ENCODE measurements around the gene GPD2. TPM values are rescaled to one million over a fixed set of nuclear protein-coding genes. Genes with fewer than 3 reads are reported as not detected.

GPD2 gene
- total RNA-seq, 2 donors from 2014 or later = 26.6 to 95.3 TPM

DNA sequence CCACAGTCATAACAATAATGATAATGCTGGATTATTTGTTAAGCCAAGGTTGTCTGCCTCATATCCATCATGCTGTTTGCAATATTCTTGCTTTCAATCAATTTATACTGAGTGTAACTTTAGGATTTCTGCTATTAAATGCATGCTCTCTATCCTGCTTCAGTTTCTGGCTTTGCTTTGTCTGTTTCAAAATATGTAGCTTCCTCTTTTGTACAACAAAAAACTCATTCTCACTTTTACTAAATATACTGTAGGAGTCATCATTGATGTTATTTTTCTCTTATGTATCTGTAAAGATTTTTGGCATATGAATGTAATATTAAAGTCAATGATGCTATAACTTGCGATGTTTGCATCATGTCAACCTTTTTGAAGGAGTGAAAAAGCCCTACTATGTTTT is 149.3 kb downstream of the GPD2 start:
- Histone ChIP-seq H3K9me3 (no peaks in the 10 kb centered on the region), H3K4me1 (replicated peaks) (no peaks in the 10 kb centered on the region), H3K36me3 (no peaks in the 10 kb centered on the region), H3K27me3 (replicated peaks; ENCODE audit: insufficient read depth) (no peaks in the 10 kb centered on the region), H3K27ac (no peak overlapping the region), H3K4me3 (no peak overlapping the region)
- no peak for DNase-seq (ENCODE audit: low spot score)
- no peak for TF ChIP-seq POLR2AphosphoS5 (IDR thresholded peaks at IDR 0.05)
- TF ChIP-seq POLR2A (IDR thresholded peaks at IDR 0.05) = no peak
- TF ChIP-seq, protein P1, sequence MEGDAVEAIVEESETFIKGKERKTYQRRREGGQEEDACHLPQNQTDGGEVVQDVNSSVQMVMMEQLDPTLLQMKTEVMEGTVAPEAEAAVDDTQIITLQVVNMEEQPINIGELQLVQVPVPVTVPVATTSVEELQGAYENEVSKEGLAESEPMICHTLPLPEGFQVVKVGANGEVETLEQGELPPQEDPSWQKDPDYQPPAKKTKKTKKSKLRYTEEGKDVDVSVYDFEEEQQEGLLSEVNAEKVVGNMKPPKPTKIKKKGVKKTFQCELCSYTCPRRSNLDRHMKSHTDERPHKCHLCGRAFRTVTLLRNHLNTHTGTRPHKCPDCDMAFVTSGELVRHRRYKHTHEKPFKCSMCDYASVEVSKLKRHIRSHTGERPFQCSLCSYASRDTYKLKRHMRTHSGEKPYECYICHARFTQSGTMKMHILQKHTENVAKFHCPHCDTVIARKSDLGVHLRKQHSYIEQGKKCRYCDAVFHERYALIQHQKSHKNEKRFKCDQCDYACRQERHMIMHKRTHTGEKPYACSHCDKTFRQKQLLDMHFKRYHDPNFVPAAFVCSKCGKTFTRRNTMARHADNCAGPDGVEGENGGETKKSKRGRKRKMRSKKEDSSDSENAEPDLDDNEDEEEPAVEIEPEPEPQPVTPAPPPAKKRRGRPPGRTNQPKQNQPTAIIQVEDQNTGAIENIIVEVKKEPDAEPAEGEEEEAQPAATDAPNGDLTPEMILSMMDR (IDR thresholded peaks at IDR 0.05) = no peak
- intact Hi-C loops (cut with DNase I) = loop anchor here (5.0 kb wide), 1 partner anchor 253 kb away; the partner anchor contains the start of gene NR4A2
- 97% methylated on average over 1 of the region's 1 CpG for WGBS

DNA sequence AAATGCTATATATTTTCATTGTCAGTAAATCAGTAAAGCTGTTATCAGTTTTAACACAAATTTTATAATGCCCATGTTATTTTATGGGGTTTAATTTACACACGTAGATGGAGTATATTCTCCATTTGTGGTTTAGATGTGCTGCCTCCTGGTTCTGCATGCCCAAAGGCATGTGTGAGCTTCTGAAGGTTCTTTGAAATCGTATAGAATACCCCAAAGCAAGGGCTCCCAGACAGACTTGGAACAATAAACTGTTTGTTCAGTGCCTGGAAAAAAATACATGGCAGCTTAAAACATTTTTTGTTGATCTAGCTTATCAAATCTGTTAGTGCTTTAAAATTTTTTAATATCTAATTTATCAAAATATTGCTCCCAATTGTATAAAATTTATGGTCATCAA is 150.4 kb downstream of the GPD2 start:
- H3K27me3 ChIP-seq (replicated peaks; ENCODE audit: insufficient read depth) = no peaks in the 10 kb centered on the region
- H3K36me3 ChIP-seq = no peaks in the 10 kb centered on the region
- intact Hi-C loops (cut with DNase I) = loop anchor here (5.0 kb wide), 1 partner anchor 254 kb away; the partner anchor contains the start of gene NR4A2
- no peaks in the 10 kb centered on the region for H3K4me1 ChIP-seq (replicated peaks)
- 55% methylated on average over 2 of the region's 2 CpGs for WGBS
- no peak for DNase-seq (ENCODE audit: low spot score)
- no peak overlapping the region for H3K4me3 ChIP-seq
- no peak overlapping the region for H3K27ac ChIP-seq
- TF ChIP-seq POLR2AphosphoS5 (IDR thresholded peaks at IDR 0.05) (no peak), POLR2A (IDR thresholded peaks at IDR 0.05) (no peak)
- TF ChIP-seq, protein P1 (IDR thresholded peaks at IDR 0.05) = no peak
- no peaks in the 10 kb centered on the region for H3K9me3 ChIP-seq

DNA sequence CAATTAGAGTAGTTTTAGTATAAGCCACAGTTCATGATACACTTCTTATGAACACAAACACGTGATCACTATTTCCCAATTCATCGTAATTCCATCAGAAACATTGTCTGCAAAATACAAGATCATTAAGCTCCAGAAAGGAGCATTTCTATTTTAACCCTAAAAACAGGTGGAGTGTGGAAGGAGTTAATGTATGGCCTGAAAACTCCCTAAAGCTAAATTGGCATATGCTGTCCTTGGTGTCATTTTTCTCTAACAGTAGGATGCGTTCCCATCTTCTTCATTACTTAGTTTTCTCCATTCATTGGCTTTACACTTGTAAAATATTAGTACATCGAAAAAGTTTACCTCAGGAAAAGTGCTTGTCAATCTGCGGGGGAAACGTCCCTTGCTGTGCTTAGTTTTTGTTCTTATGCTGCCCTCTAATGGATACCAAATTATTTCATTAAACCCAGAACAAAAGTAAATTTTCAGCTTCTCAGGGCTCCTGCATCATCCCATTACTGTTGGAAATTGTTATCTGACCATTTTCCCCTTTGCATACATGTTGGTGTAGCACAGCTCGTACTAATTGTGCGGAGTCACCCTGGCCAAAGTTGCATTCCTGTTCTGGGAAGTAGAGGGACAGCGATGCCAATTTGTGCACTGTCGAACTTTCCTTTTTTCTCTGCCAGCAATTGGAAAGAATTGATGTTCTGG is 153.4 kb downstream of the GPD2 start:
- peak; percentile 11 for DNase-seq (ENCODE audit: low spot score)
- intact Hi-C loops (cut with DNase I) = loop anchor here (5.0 to 10.0 kb wide), 2 partner anchors 257 to 395 kb away; partner anchors contain the start of gene NR4A2

DNA sequence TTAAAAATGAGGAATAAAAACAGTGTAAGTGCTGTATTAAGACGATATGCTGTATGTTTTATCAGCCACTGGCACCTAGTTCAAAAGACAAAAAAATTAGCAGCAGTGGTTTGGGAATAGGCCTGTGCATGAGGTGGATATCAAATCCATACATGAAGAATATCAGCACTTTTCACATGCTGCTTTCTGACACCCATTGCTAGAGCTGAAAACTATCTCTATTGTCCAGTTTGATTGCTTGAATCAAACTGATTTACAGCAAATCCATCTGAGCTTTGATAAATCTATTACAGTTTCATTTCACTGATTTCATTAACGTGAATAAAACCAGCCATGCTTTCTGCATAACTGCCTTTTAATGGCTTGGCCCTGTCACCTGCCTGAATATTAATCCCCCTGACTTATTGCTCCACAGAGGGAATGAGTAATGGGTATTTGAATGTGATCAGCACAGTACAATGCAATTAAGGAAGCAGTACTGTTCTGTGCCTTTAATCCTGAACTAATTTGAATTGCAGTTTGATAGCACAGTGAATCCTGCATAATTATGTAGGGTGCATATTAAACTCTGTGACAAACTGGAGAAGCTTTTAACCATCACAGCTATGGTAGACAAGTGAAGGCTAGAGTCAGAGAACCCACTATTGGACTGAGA is 154.0 kb downstream of the GPD2 start:
- no peaks in the 10 kb centered on the region for H3K9me3 ChIP-seq
- no peak overlapping the region for H3K27ac ChIP-seq
- no peak for DNase-seq (ENCODE audit: low spot score)
- no peaks in the 10 kb centered on the region for H3K4me1 ChIP-seq (replicated peaks)
- TF ChIP-seq POLR2AphosphoS5 (IDR thresholded peaks at IDR 0.05) (no peak), POLR2A (IDR thresholded peaks at IDR 0.05) (no peak)
- TF ChIP-seq, protein P1 (IDR thresholded peaks at IDR 0.05) = no peak
- intact Hi-C loops (cut with DNase I) = loop anchor here (10.0 kb wide), 1 partner anchor 395 kb away; no protein-coding TSS in a partner anchor
- WGBS = 61% methylated on average over 2 of the region's 2 CpGs
- H3K4me3 ChIP-seq = no peak overlapping the region
- no peaks in the 10 kb centered on the region for H3K36me3 ChIP-seq
- H3K27me3 ChIP-seq (replicated peaks; ENCODE audit: insufficient read depth) = no peaks in the 10 kb centered on the region

More for the DNA sequence above, 153.4 kb downstream of the GPD2 start:
- H3K36me3 ChIP-seq = no peaks in the 10 kb centered on the region
- no peaks in the 10 kb centered on the region for H3K4me1 ChIP-seq (replicated peaks)
- H3K9me3 ChIP-seq = no peaks in the 10 kb centered on the region
- 31% methylated on average over 10 of the region's 10 CpGs for WGBS
- no peak overlapping the region for H3K27ac ChIP-seq
- no peak overlapping the region for H3K4me3 ChIP-seq
- TF ChIP-seq POLR2AphosphoS5 (IDR thresholded peaks at IDR 0.05) (peak; percentile 50), POLR2A (IDR thresholded peaks at IDR 0.05) (no peak)
- TF ChIP-seq, protein P1 (IDR thresholded peaks at IDR 0.05) = peak in 3 of 4 experiments; percentile 59 to 61 (median 60)
- H3K27me3 ChIP-seq (replicated peaks; ENCODE audit: insufficient read depth) = no peaks in the 10 kb centered on the region

Data from prostate gland (tissue), 2 donors.